HG03521 (cell line): ENCODE data around the gene CLASP2.

ENCODE experiments used
- ATAC-seq: cut with Tn5 transposase; IDR thresholded peaks from one replicate; pipeline ENCODE4 v1.9.1; 2021; ENCODE audit warnings: mild to moderate bottlenecking, moderate library complexity; ENCODE audit not compliant: unreplicated experiment

Gene CLASP2

DNA sequence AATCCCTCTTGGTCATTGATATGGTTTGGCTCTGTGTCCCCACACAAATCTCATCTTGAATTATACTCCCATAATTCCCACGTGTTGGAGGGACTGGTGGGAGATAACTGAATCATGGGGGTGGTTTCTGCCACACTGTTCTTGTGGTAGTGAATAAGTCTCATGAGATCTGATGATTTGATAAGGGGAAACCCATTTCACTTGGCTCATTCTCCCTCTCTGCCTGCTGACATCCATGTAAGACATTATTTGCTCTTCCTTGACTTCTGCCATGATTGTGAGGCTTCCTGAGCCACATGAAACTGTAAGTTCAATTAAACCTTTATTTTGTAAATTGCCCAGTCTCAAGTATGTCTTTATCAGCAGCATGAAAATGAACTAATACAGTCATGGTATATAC is 171.0 kb downstream of the CLASP2 start:
- no peak for ATAC-seq

DNA sequence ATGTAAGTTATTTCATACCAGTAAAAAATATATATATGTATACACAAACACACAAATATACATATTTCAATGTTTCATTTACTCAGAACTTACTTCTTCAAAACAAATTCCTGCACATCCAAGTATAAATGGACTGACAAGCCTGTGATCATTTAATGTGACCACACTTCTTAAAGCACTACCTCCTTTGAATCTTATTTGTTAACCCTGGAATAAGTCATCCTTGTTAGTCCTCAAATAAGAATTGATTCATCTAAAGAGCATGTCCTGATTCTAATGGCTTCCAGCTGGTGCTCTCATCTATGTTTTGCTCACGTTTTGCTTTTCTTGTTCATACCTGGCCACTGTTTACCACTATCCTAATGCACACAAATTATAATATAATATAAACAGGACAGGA is 173.9 kb downstream of the CLASP2 start:
- no peak for ATAC-seq

DNA sequence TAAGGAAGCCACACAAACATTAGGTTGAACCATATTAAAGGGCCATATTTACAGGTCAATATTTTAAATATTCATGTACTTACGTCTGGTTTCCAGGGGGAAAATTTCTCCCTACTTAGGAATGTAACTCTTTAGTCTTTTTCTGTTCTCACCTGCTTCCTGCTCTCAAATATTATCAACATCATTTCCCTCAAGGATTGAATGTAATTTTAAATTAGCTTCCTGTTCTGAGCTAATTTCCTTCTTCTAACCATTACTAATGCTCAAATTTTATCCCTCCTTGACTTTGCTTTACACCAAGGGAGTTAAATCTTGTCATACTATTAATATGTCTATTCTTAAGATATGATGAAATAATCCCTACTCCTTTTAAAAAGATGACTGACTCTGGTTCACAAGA is 174.5 kb downstream of the CLASP2 start:
- no peak for ATAC-seq

DNA sequence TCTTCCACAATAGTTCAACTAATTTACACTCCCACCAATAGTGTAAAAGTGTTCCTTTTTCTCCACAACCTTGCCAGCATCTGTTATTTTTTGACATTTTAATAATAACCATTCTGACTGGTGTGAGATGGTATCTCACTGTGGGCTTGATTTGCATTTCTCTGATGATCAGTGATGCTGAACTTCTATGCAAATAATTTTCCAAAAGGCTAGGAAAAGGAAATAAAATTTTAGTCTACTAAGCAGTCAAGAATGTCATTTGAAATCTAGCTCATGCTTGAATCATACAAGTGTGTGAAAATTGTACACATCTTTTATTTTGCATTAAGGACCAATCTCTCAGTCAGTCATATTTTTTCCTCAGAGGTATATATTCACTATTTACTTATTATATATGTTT is 176.1 kb downstream of the CLASP2 start:
- no peak for ATAC-seq

DNA sequence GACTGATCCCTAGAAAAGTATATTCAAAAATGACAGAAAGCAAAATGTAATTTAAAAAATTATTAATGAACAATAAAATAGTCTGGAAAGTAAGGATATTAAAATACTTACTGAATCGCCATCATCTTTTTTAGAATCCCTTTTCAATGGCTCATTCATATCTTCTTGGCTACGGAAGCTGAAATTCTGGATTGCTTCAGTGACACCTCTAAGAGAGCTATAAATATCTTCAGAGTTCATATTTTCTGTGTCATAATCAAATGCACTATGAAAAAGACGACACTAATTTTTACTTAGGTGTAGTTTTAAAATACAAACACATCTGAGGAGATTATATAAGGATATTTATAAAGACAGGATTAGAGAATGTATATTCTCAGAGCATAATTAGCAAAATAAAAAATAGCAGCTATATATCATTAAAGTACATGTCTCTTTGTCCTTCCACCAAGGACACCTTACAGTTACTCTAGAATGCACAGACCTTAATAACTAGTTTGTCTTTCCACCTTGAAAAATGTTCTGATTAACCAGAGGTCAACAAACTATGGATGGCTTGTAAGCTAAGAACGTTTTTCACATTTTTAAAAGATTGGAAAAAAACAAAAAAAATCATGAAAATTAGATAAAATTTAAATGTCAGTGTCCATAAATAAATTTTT is 179.2 kb downstream of the CLASP2 start:
- no peak for ATAC-seq

DNA sequence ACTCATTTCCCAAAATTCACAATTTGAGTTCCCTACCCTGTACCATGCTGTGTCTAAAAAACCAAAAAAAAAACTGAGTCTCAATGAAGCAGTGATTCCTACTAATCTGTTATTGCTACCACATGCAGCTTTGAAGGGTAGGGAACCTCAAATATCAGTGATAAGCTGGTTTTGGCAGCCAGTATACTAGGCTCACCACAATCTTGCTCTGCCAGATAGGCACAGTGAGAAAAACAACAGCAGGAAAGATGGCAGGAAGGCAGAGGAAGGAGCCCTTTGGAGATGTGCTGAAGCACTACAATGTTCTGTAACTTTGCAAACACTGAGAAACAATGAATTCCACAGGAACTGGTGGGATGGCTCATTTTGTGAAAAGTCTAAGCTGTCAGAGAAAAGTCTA is 180.9 kb downstream of the CLASP2 start:
- ATAC-seq: no peak

DNA sequence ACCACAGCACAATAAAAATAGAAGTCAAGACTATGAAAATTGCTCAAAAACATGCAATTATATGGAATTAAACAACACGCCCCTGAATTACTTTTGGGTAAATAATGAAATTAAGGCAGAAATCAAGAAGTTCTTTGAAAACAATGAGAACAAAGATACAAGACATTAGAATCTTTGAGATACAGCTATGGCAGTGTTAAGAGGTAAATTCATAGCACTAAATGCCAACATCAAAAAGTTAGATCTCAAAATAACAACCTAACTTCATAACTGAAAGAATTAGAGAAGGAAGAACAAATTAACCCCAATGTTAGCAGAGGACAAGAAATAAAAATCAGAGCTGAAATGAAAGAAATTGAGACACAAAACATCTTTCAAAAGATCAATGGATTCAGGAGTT is 191.3 kb downstream of the CLASP2 start:
- no peak for ATAC-seq

DNA sequence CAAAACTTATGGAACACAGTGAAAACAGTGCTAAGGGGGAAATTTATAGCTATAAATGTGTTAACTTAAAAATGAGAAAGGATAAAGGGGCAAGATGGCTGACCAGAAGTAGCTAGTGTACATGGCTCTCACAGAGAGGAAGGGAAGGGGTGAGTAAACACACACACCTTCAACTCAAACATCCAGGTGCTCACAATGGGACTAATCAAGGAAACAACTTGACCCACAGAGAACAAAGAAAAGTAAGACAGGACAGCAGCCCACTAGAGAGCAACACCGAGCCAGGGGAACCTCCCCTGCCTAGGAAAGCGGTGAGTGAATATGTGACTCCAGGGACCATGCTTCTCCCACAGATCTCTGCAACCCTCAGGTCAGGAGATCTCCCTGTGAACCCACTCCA is 192.8 kb downstream of the CLASP2 start:
- ATAC-seq: no peak

DNA sequence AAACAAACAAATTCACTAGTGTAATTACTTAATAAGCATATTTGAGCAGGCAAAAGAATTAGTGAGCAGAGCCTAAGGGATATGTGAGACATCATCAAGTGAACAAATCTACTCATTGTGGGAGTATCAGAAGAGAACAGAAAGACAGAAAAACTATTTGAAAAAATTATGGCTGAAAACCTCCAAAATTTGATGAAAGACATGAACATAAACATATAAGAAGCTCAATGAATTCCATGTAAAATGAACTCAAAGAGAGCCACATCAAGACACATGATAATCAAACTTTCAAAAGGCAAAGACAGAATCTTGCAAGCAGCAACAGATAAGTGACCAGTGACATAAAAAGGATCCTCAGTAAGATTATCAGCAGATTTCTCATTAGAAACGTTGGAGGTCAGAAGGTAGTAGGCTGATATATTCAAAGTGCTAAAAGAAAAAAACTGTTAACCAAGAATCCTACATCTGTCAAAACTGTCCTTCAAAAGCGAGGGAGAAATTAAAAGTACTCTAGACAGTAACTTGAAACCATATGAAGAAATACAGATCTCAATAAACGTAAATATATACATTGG is 194.9 kb downstream of the CLASP2 start:
- no peak for ATAC-seq

DNA sequence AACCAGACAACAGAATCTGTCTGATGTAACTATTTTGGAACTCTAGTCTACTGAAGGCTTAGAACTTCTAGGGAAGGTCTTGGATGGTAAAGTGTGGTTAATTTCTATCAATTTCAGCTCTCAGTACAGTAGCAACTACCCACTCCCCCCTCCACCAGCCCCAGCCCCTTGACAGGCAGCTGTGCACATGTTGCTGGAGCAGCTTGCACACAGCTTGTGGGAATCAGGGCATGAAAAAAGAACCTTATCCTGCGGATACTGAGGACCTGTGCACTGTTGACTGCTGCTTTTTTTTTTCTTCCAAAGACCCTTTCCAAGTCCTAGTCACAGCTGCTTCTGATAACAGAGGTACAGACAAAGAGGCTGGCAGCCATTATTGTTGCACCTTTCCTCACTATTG is 196.3 kb downstream of the CLASP2 start:
- ATAC-seq: no peak

DNA sequence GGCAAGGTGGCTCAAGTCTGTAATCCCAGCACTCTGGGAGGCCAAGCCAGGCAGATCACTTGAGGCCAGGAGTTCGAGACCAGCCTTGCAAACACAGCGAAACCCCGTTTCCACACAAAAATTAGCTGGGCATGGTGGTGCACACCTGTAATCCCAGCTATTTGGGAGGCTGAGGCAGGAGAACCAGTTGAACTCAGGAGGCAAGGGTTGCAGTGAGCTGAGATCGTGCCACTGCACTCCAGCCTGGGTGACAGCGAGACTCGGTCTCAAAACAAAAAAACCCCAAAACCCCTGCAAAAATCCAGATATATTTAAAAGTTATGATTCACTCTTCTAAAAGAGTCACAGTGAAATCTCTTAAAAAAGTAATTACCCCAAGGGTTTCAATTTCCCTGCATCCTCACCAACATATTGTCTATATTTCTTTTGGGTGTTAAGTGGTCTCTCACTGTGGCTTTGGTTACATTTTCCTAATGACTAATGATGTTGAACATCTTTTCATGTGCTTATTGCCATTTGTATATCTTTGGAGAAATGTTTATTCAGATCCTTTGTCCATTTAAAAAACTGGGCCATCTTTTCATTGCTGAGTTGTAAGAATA is 204.7 kb downstream of the CLASP2 start:
- no peak for ATAC-seq

DNA sequence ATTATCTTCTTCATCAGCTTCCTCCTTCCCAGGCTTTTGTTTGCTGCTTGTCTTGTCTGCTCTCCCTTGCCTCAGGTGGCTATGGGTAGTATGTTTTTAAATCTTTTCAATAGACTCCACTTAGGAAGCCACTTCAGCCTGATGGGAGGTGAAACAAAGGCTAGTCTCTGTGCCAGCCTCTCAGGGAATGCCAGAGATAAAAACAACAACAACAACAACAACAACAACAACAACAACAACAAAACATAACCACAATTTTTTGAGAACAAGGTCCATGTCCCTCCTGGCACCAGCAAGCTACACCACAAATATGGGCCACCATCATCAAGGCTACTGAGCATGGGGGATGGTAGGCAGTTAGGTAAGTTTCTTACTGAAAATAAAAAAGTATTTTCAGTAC is 213.0 kb downstream of the CLASP2 start:
- ATAC-seq: no peak

DNA sequence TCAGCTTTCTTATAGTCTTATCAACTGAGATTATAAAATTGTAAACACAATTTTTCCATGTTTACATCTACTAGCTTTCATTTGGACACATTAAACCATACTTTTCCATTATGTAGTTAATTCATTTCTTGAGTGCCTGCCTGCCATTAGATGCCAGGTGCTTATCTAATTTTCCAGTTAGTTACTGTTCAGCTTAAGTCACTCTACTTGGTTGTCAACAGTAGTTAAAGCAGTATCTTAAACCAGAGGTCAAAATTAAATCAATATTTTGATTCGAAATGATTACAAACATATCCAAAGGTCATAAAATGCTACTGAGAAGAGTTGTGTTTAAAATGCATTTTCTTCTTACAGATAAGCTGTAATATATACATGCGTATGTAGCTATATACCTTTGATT is 221.6 kb downstream of the CLASP2 start:
- no peak for ATAC-seq

DNA sequence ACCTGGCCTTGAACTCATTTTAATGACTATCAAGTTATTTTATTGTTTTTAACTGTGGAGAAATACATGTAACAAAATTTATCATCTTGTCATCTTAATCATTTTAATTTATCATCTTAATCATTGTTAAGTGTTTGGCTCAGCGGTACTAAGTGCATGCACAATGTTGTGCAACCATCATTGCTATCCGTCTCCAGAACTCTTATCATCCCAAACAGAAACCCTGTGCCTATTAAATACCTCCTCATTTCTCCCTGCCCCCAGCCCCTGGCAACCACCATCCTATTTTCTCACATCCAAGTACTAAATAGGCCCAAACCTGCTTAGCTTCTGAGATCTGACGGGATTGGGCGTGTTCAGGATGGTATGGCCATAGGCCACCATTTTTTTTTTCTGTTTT is 226.3 kb downstream of the CLASP2 start:
- ATAC-seq: no peak

DNA sequence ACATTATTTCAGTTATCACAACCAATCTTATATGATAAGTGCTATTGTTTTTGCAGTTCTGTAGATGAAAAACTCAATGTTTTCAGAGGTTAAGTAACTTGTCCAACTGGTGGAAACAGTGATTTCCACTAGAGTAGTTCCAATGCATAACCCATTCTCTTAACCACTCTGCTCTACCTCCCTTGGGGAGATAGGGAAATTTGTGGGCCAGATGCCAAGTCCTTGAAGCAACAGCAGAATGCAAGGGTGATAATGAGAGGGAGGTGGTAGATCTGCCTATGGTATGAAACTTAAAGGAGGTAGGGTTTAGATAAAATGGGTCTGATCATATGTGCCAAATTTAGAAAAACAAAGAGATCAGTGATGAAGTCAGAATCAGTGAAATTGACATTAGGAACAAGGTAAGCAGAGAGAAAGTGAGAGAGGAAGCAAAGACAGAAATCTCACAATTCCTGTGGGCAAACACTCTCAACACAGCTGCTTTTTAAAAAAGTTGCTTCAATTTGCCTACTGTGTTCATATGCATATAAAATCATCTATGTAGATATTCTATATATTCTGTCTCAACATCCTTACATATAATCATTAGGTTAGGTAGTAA is 227.3 kb downstream of the CLASP2 start:
- ATAC-seq: no peak

DNA sequence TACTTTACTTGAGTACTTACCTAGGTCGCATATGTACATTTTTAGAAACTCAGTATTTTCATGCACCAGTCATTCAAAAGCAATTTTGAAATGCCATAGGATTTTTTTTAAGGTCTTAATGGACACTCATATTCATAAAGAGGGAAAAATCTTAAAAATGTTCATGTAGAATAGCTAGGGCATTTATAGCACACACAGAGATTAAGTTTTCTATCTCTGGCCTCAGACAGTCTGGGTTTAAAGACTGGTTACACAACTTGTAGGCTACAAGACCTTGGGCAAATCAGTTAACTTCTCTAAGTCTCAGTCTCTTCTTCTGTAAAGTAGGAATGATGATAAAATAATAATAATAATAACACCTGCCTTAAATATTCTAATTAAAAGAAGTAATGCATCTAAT is 229.4 kb downstream of the CLASP2 start:
- no peak for ATAC-seq

DNA sequence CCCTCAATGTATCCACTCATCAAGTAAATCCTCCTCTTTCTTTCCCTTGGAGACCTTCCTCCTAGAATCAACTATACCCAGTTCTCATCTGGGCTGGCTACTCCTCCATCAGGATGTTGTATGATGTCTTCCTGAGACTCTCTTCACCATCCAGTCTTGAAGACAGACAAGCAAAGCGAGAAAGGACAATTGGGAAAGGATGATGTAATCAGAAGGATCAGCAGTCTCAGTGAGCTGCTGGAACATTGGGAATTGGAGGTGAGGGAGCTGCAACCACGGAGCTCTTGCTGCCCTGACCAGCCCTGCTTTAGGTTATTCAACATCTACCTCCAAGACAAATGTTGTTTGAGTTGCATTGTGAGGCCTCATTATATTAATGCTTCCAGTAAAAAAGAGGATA is 229.8 kb downstream of the CLASP2 start:
- ATAC-seq: no peak

DNA sequence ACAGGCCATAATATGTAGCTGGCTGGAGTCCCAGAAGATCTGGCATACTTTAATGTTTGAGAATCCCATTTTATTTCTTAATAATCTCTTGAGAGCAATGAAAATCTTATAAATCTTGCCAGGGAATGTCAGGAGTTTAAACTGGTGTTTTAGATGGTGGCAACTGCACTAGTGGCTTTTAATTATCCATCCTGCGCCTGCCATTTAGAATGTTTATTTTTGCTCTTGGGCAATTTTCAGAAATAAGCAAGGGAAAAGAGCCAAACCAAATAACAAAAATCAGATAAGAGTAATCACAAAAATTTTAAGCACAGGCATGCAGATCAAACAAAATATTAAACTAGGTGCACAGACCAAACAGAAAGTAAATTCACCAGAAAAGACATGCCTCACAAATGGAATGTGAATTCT is 235.9 kb downstream of the CLASP2 start:
- ATAC-seq: no peak

DNA sequence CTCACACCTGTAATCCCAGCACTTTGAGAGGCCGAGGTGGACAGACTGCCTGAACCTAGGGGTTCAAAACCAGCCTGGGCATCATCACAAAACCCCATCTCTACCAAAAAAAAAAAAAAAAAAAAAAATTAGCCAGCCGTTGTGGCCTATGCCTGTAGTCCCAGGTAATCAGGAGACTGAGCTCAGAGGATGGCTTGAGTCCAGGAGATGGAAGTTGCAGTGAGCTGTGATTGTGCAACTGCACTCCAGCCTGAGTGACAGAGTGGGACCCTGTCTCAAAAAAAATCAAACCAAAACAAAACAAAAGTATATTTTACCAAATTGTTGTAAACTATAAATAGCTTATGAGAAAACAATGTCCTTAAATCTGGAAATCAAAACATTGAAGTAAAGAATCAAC is 243.2 kb downstream of the CLASP2 start:
- no peak for ATAC-seq

DNA sequence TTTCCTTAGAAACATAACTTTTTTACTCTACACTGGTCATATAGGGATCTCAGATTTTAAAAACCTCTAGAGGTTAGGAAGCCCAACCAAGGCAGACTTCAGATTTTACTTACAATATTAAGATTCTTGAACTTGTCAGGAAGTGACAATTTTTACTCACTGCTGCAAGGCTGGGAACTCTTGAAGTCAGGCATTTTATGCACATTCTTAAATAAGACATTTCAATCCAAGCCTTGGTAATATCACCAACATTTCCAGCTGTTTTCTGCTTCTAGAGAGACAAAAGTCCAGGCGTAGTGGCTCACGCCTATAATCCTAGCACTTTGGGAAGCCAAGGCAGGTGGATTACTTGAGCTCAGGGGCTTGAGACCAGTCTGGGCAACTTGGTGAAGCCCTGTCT is 244.2 kb downstream of the CLASP2 start:
- ATAC-seq: no peak

DNA sequence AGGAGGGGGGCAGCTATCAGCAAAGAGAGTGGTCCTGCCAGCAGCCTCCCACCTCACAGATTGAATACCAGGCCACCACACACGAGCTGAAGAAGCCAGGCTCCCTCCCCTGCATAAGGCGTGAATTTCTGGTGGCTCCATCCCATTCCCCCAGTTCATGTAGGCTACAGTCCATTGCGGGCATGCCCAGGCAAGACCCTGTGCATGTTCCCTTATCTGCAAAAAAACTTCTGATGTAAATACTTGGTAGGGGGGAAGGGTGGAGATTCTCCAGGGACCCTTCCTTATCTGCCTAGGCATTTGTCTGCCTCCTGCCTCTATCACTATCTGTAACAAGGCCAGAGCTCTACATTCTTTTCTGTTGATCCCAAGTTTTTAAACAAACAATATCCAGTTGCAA is 250.3 kb downstream of the CLASP2 start:
- ATAC-seq: no peak

DNA sequence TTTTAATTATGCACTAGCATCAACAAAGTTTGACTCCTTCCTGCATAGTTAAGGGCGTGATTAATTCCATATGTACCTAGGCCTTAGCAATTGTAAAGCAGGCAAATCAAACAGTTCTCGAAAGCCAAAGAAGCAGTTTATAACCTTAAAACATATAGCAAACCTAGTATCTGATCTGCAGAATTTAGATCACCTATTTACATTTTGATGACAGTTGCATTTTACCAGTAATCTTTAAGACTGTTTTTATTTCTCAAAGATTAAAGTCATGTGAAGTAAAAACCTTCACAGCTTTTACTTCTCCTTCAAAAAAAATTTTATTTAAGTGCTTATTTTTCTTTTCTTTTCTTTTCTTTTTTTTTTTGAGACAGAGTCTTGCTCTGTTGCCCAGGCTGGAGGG is 257.0 kb downstream of the CLASP2 start:
- ATAC-seq: no peak
